K562 (cell line): ENCODE measurements around the gene SPAG9. TPM values are rescaled to one million over a fixed set of nuclear protein-coding genes. Genes with fewer than 3 reads are reported as not detected.

Experiments used
- ATF3 ChIP-seq, 2 experiments: fragments of 450-650 bp in 1 of 2; sonication (generic) in 1 of 2; formaldehyde crosslinking in 1 of 2; IDR thresholded peaks in 1 of 2; conservative IDR thresholded peaks in 1 of 2; 2 replicates each; pipeline versions ENCODE4 v1.6.1 to v1.8.1; 2016 to 2023; ENCODE audit warnings: mild to moderate bottlenecking in 2 of 2, moderate library complexity in 2 of 2, inconsistent platforms in 1 of 2, missing genetic modification reagents in 1 of 2
- CBX3 ChIP-seq, 2 experiments: IDR thresholded peaks; 1 replicate in 1 of 2; 2 replicates in 1 of 2; pipeline ENCODE4 v1.6.1; 2012; ENCODE audit warnings: inconsistent platforms in 2 of 2, low read length in 2 of 2, borderline replicate concordance in 1 of 2, control low read depth in 1 of 2
- CHD4 ChIP-seq: fragments of 200-600 bp; sonication (generic); IDR thresholded peaks from 3 replicates; pipeline ENCODE4 v1.6.1; 2012; ENCODE audit warnings: low read depth, mild to moderate bottlenecking, mixed read lengths, low read length, inconsistent platforms; ENCODE audit not compliant: insufficient read depth, insufficient replicate concordance, poor library complexity, severe bottlenecking
- CTBP1 ChIP-seq: fragments of 450-650 bp; IDR thresholded peaks from 2 replicates; pipeline ENCODE4 v1.6.1; 2016; ENCODE audit warnings: borderline replicate concordance
- CXXC5 ChIP-seq: fragments of 250-450 bp; sonication (Bioruptor Pico); IDR thresholded peaks from 2 replicates; pipeline ENCODE4 v1.8.0; 2022; ENCODE audit warnings: inconsistent platforms, mild to moderate bottlenecking, moderate library complexity
- FOSL1 ChIP-seq: fragments of 200-800 bp; sonication (Bioruptor generic); conservative IDR thresholded peaks from 2 replicates; pipeline ENCODE4 v1.6.1; 2016; ENCODE audit warnings: missing genetic modification characterization, missing compliant biosample characterization
- GTF3C2 ChIP-seq: IDR thresholded peaks from 3 replicates; pipeline ENCODE4 v1.6.1; 2011; ENCODE audit warnings: borderline replicate concordance, mild to moderate bottlenecking, moderate library complexity; ENCODE audit not compliant: insufficient read length; ENCODE audit errors: extremely low read depth
- HDAC1 ChIP-seq, 2 experiments: fragments of 450-650 bp; IDR thresholded peaks; 2 replicates each; pipeline ENCODE4 v1.6.1; 2016 to 2017; ENCODE audit warnings: inconsistent platforms in 1 of 2, mild to moderate bottlenecking in 1 of 2, moderate library complexity in 1 of 2
- HDAC2 ChIP-seq: fragments of 450-650 bp; IDR thresholded peaks from 2 replicates; pipeline ENCODE4 v1.6.1; 2016; ENCODE audit warnings: mild to moderate bottlenecking
- ILK ChIP-seq: fragments of 450-650 bp; IDR thresholded peaks from 2 replicates; pipeline ENCODE4 v1.6.1; 2016; ENCODE audit warnings: missing genetic modification characterization, low read depth, mild to moderate bottlenecking, missing compliant biosample characterization, moderate library complexity, borderline replicate concordance
- MTA2 ChIP-seq: fragments of 450-650 bp; IDR thresholded peaks from 2 replicates; pipeline ENCODE4 v1.6.1; 2016; ENCODE audit warnings: low read depth
- NCOA4 ChIP-seq: fragments of 450-650 bp; IDR thresholded peaks from 2 replicates; pipeline ENCODE4 v1.6.1; 2018; ENCODE audit warnings: mild to moderate bottlenecking; ENCODE audit not compliant: partially characterized antibody
- NR2C1 ChIP-seq, 2 experiments: fragments of 450-650 bp; IDR thresholded peaks; 2 replicates each; pipeline ENCODE4 v1.6.1; 2017; ENCODE audit warnings: mild to moderate bottlenecking in 2 of 2, antibody characterized with exemption in 1 of 2, inconsistent platforms in 1 of 2, missing compliant biosample characterization in 1 of 2, missing genetic modification characterization in 1 of 2
- POLR2A ChIP-seq: fragments of 450-650 bp; conservative IDR thresholded peaks from 2 replicates; pipeline ENCODE4 v1.6.1; 2016
- PRMT5 ChIP-seq: sonication (generic); formaldehyde crosslinking; IDR thresholded peaks from 2 replicates; pipeline ENCODE4 v1.5.0; 2020; ENCODE audit warnings: missing genetic modification reagents
- PTTG1 ChIP-seq: fragments of 450-650 bp; IDR thresholded peaks from 2 replicates; pipeline ENCODE4 v1.6.1; 2016; ENCODE audit warnings: low read depth, mild to moderate bottlenecking, missing genetic modification characterization, missing compliant biosample characterization
- RBM25 ChIP-seq: fragments of 200-400 bp; formaldehyde crosslinking; IDR thresholded peaks from 2 replicates; pipeline ENCODE4 v1.6.1; 2018; ENCODE audit warnings: low read length, low read depth, moderate library complexity; ENCODE audit not compliant: severe bottlenecking
- SLC30A9 ChIP-seq: fragments of 250-450 bp; sonication (Bioruptor Pico); IDR thresholded peaks from 2 replicates; pipeline ENCODE4 v1.8.0; 2022; ENCODE audit warnings: mild to moderate bottlenecking, moderate library complexity
- SMARCA5 ChIP-seq: fragments of 450-650 bp; IDR thresholded peaks from 2 replicates; pipeline ENCODE4 v1.6.1; 2016
- SMARCE1 ChIP-seq: fragments of 450-650 bp; IDR thresholded peaks from 2 replicates; pipeline ENCODE4 v1.7.1; 2016; ENCODE audit warnings: mild to moderate bottlenecking
- SP1 ChIP-seq: sonication (generic); formaldehyde crosslinking; IDR thresholded peaks from 2 replicates; pipeline ENCODE4 v1.8.1; 2022; ENCODE audit warnings: mild to moderate bottlenecking, missing genetic modification reagents
- TRIM24 ChIP-seq, 2 experiments: fragments of 450-650 bp; IDR thresholded peaks; 2 replicates each; pipeline ENCODE4 v1.6.1; 2016
- ZNF398 ChIP-seq: fragments of 250-450 bp; sonication (Bioruptor Pico); IDR thresholded peaks from 2 replicates; pipeline ENCODE4 v1.8.0; 2021; ENCODE audit warnings: moderate library complexity, mild to moderate bottlenecking, inconsistent platforms
- ZNF696 ChIP-seq: fragments of 250-450 bp; sonication (Bioruptor Pico); conservative IDR thresholded peaks from 2 replicates; pipeline ENCODE4 v1.4.0; 2020; ENCODE audit warnings: mild to moderate bottlenecking, moderate library complexity
- polyA plus RNA-seq, 8 experiments: library from polyadenylated mRNA; depleted of rRNA in 4 of 8; stranded (reverse) in 5 of 8; unstranded in 3 of 8; fragments of >200 nt; fragmentation: Nextera tagmentation in 2 of 8; fragmentation: Illumina TruSeq in 1 of 8; extraction: Ambion mirVana in 2 of 8; extraction: Trizol in 1 of 8; gene quantifications; 2 replicates each; pipeline versions ENCODE4 v1.2.1 to v1.2.3, GENCODE V29; 2011 to 2014; ENCODE audit warnings: inconsistent platforms in 1 of 8, missing spikeins in 1 of 8
- total RNA-seq, 7 experiments: library from RNA; depleted of rRNA in 6 of 7; stranded (reverse); fragments of >200 nt in 6 of 7; fragmentation: Illumina TruSeq in 2 of 7; extraction: Trizol in 2 of 7; gene quantifications; 2 replicates each; pipeline versions ENCODE4 v1.2.1 to v1.2.3, GENCODE V29; 2011 to 2021; ENCODE audit warnings: low replicate concordance in 1 of 7

The SPAG9 gene
- total and polyA plus RNA-seq, 9 of the 15 experiments (the other 6 are each of a cell fraction or from before 2014, with no cell fraction given) = 12.2 to 99.2 (median 58.2) TPM

- TF ChIP-seq GTF3C2 (no peak), SP1 (CRISPR knock-in tag) (no peak), POLR2A (no peak), PTTG1 (no peak), NR2C1 (IDR thresholded peaks at IDR 0.05) (no peak), NR2C1 (tag; IDR thresholded peaks at IDR 0.05) (no peak), SMARCA5 (peak; percentile 89), CHD4 (peak; percentile 83), TRIM24 (IDR thresholded peaks at IDR 0.05) (peak in 1 of 2 experiments; percentile 19; a peak in 1 of 4 replicates), CTBP1 (no peak), SMARCE1 (no peak), RBM25 (peak; percentile 91), NCOA4 (peak; percentile 16), ATF3 (IDR thresholded peaks at IDR 0.05) (peak; percentile 64), ATF3 (CRISPR knock-in tag; conservative IDR thresholded peaks at IDR 0.05) (no peak), CXXC5 (CRISPR knock-in tag) (no peak), HDAC2 (peak; percentile 86; the same call in 1 of the 2 replicates), FOSL1 (tag) (peak; percentile 38; the same call in 1 of the 2 replicates), ZNF398 (CRISPR knock-in tag) (no peak), CBX3 (IDR thresholded peaks at IDR 0.05; ENCODE audit: borderline replicate concordance in 1 of 2, low read length in 2 of 2) (0 out of 3 replicates have a peak, but pooled peaks of 1 of the 2 experiments have one; percentile 46), ZNF696 (CRISPR knock-in tag) (no peak), HDAC1 (IDR thresholded peaks at IDR 0.05) (0 out of 4 replicates have a peak, but pooled peaks of 1 of the 2 experiments have one; percentile 49), SLC30A9 (CRISPR knock-in tag) (no peak), PRMT5 (CRISPR knock-in tag) (no peak), ILK (tag) (no peak), MTA2 (no peak)
These were observed 204.5 kb downstream of the SPAG9 start (continued) for GRCh38 chr17:50916026-50916707.
